MCF 10A (cell line): ENCODE measurements around the gene GADL1. TPM values are rescaled to one million over a fixed set of nuclear protein-coding genes. Genes with fewer than 3 reads are reported as not detected.

Source experiments
- BruUV-seq: library from RNA; stranded (reverse); fragments of 400-500 nt; replicated peaks from 2 replicates; lab custom pipeline; 2021; lab: Mats Ljungman, UMichigan
- CTCF ChIA-PET: fragments of 300-600 bp; sonication (Branson Sonifier 250); formaldehyde crosslinking; extraction: SDS; loops from one replicate; lab custom pipeline; 2021; ENCODE audit warnings: antibody characterized with exemption, inconsistent platforms; lab: Yijun Ruan, JAX
- POLR2A ChIA-PET: fragments of 300-600, 350-650 bp; sonication (Branson Sonifier 250); formaldehyde crosslinking; extraction: SDS; loops from one replicate; lab custom pipeline; 2020; ENCODE audit warnings: antibody characterized with exemption, inconsistent platforms; lab: Yijun Ruan, JAX
- DNase-seq: peaks from one replicate; pipeline ENCODE4 v3.0.0-alpha.2; 2018; ENCODE audit not compliant: unreplicated experiment
- H3K27ac Mint-ChIP-seq: one replicate; pipeline ENCODE4 v1.8.0; 2022; ENCODE audit warnings: mild to moderate bottlenecking, low read depth, mixed read lengths; ENCODE audit not compliant: unreplicated experiment
- H3K27me3 Mint-ChIP-seq: one replicate; pipeline ENCODE4 v1.8.0; 2022; ENCODE audit warnings: mixed read lengths; ENCODE audit not compliant: insufficient read depth, unreplicated experiment
- H3K36me3 Mint-ChIP-seq: one replicate; pipeline ENCODE4 v1.8.0; 2022; ENCODE audit warnings: mild to moderate bottlenecking, moderate library complexity, mixed read lengths; ENCODE audit not compliant: insufficient read depth, unreplicated experiment
- H3K4me1 Mint-ChIP-seq: one replicate; pipeline ENCODE4 v1.8.0; 2022; ENCODE audit warnings: mixed read lengths; ENCODE audit not compliant: insufficient read depth, unreplicated experiment
- H3K4me3 Mint-ChIP-seq: one replicate; pipeline ENCODE4 v1.8.0; 2022; ENCODE audit warnings: mild to moderate bottlenecking, moderate library complexity, mixed read lengths; ENCODE audit not compliant: unreplicated experiment
- H3K9me3 Mint-ChIP-seq: one replicate; pipeline ENCODE4 v1.8.0; 2022; ENCODE audit warnings: mixed read lengths; ENCODE audit not compliant: unreplicated experiment
- CTCF ChIP-seq: fragments of 200-600 bp; IDR thresholded peaks from one replicate; pipeline ENCODE4 v1.8.0; 2022; ENCODE audit warnings: antibody characterized with exemption, mild to moderate bottlenecking; ENCODE audit not compliant: unreplicated experiment
- intact Hi-C: fragments of 100-400 bp; cut with micrococcal nuclease; formaldehyde crosslinking; loops from 2 replicates; pipeline ENCODE4 v1.14.1; 2022
- total RNA-seq: library from RNA; stranded (reverse); gene quantifications from 2 replicates; pipeline ENCODE4 v1.2.3, GENCODE V29; 2022

GADL1 gene
- total RNA-seq, 1 experiment from 2014 or later = not detected

DNA sequence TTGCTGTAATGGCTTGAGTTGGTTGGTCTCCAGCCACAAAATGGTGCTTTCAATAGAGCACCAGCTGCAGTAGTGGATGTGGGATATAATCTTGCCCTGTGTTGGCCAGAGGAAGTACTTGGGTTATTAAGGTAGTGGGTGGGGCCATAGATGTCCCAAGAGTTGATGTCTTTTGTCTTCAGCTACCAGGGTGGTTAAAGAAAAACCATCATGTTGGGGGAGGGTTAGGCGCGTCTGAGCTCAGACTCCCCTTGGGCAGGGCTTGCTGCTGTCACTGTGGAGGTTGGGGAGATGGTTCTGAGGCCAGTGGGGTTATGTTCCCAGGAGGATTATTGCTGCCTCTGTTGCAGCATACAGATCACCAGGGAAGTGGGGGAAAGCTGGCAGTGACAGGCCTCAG lies 46.9 kb upstream of the GADL1 start:
- H3K36me3 Mint-ChIP-seq = no peaks in the 10 kb centered on the region
- H3K9me3 Mint-ChIP-seq = no peaks in the 10 kb centered on the region
- H3K4me1 Mint-ChIP-seq = no peaks in the 10 kb centered on the region
- H3K4me3 Mint-ChIP-seq = no peak overlapping the region
- no peaks in the 10 kb centered on the region for H3K27me3 Mint-ChIP-seq
- no peak for DNase-seq
- no peak overlapping the region for H3K27ac Mint-ChIP-seq
- ChIA-PET CTCF (interaction anchor here (0.7 to 1.4 kb wide), 3 partner anchors 13 to 189 kb away, joined by 3 to 6 read pairs (median 4); no protein-coding TSS in a partner anchor), POLR2A (interaction anchor here (0.5 to 1.8 kb wide), 3 partner anchors 14 to 151 kb away, joined by 3 to 4 read pairs (median 3); no protein-coding TSS in a partner anchor)
- intact Hi-C loops = no loop called here
- no TSS peak for BruUV-seq
- no peak for TF ChIP-seq CTCF

GRCh38 chr3:30940740-30941139 lies 46.3 kb upstream of the GADL1 start:
- no peak overlapping the region for H3K4me3 Mint-ChIP-seq
- H3K4me1 Mint-ChIP-seq = no peaks in the 10 kb centered on the region
- CTCF ChIA-PET = interaction anchor here (0.7 kb wide), 1 partner anchor 58 kb away, joined by 3 read pairs; no protein-coding TSS in a partner anchor
- H3K27me3 Mint-ChIP-seq = no peaks in the 10 kb centered on the region
- no peak overlapping the region for H3K27ac Mint-ChIP-seq
- no TSS peak for BruUV-seq
- TF ChIP-seq CTCF = no peak
- H3K9me3 Mint-ChIP-seq = no peaks in the 10 kb centered on the region
- no peaks in the 10 kb centered on the region for H3K36me3 Mint-ChIP-seq
- DNase-seq = no peak
- intact Hi-C loops = no loop called here
- POLR2A ChIA-PET = interaction anchor here (0.6 to 1.8 kb wide), 2 partner anchors 15 to 150 kb away, joined by 3 to 4 read pairs; no protein-coding TSS in a partner anchor

- TF ChIP-seq CTCF = peak; percentile 27
- H3K27me3 Mint-ChIP-seq = no peaks in the 10 kb centered on the region
- BruUV-seq = no TSS peak
- ChIA-PET POLR2A (interaction anchor here (0.7 to 2.2 kb wide), 5 partner anchors 15 to 191 kb away, joined by 3 to 6 read pairs (median 3); no protein-coding TSS in a partner anchor), CTCF (interaction anchor here (0.6 to 1.6 kb wide), 18 partner anchors 13 to 204 kb away, joined by 3 to 11 read pairs (median 3); no protein-coding TSS in a partner anchor)
- DNase-seq = peak; percentile 12
- H3K9me3 Mint-ChIP-seq = no peaks in the 10 kb centered on the region
- no peak overlapping the region for H3K4me3 Mint-ChIP-seq
- H3K27ac Mint-ChIP-seq = no peak overlapping the region
- intact Hi-C loops = no loop called here
- H3K4me1 Mint-ChIP-seq = peaks cover 3% of the 10 kb centered on the region
- H3K36me3 Mint-ChIP-seq = no peaks in the 10 kb centered on the region
Measured at GRCh38 chr3:30934208-30934550, 39.7 kb upstream of the GADL1 start.

DNA sequence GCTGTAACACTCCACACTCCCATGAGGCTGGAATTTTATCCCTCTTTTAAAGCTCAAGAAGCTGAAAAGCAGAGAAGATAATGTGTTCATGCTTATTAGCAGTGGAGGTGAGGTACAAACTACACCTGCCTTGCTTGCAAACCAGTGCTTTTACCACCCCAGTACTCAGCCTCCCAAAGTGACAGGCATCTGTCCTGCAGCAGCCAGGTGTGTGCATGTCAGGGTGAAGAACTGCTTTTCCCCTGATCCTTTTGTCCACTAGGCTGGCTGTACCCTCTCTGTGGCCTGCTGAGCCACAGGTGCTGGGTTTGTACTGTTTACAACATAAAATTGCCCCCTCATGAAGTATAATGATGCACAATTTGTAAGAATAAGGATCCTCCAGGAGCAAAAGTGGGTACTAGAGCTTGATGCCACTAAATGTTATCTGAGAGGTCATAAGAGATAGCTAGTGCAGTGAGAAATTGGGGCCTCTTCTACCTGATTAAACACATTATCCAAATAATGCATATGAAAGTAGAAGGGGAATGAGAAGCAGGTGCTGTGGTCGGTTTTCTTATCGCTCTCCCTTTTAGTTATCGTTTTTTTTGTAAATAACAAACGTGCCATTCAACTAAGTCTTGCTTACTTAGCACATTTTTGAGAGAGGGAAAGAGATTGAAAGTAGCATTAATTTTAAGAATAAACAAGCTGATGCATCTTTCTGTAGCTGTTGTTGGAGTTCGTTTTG lies 39.2 kb upstream of the GADL1 start:
- intact Hi-C loops = no loop called here
- no TSS peak for BruUV-seq
- Mint-ChIP-seq H3K9me3 (no peaks in the 10 kb centered on the region), H3K4me3 (no peak overlapping the region), H3K4me1 (peaks cover 3% of the 10 kb centered on the region), H3K36me3 (no peaks in the 10 kb centered on the region), H3K27ac (no peak overlapping the region), H3K27me3 (no peaks in the 10 kb centered on the region)
- ChIA-PET POLR2A (interaction anchor here (0.5 to 2.2 kb wide), 6 partner anchors 15 to 191 kb away, joined by 3 to 6 read pairs (median 3); no protein-coding TSS in a partner anchor), CTCF (interaction anchor here (0.6 to 1.6 kb wide), 18 partner anchors 16 to 205 kb away, joined by 3 to 11 read pairs (median 3); no protein-coding TSS in a partner anchor)
- no peak for TF ChIP-seq CTCF
- no peak for DNase-seq
